OCI-LY1 (cell line): ENCODE measurements around the gene OR2AT4.

Experiments
- H2AFZ ChIP-seq: fragments of 200-600 bp; sonication (generic), shearing (Covaris generic); 2 replicates; pipeline ENCODE4 v1.6.0; 2014; ENCODE audit warnings: antibody characterized with exemption, mild to moderate bottlenecking, low read length
- H3F3A ChIP-seq: fragments of 200-600 bp; sonication (generic), shearing (Covaris generic); 2 replicates; pipeline ENCODE4 v1.6.0; 2014; ENCODE audit warnings: mild to moderate bottlenecking, antibody characterized with exemption, low read length, moderate library complexity; ENCODE audit not compliant: insufficient read depth
- H3K27ac ChIP-seq: fragments of 200-600 bp; sonication (generic); 2 replicates; pipeline ENCODE4 v1.5.1; 2014; ENCODE audit warnings: low read length, mixed run types, mild to moderate bottlenecking, low read depth; ENCODE audit not compliant: poor library complexity, severe bottlenecking
- H3K27me3 ChIP-seq: fragments of 200-600 bp; sonication (generic); 2 replicates; pipeline ENCODE4 v1.6.0; 2014; ENCODE audit warnings: antibody characterized with exemption, mild to moderate bottlenecking, low read length, moderate library complexity; ENCODE audit not compliant: insufficient read depth
- H3K36me3 ChIP-seq: fragments of 200-600 bp; sonication (generic); 2 replicates; pipeline ENCODE4 v1.6.1; 2014; ENCODE audit warnings: mild to moderate bottlenecking, antibody characterized with exemption, low read length, moderate library complexity, mixed read lengths; ENCODE audit not compliant: insufficient read depth
- H3K4me1 ChIP-seq: fragments of 200-600 bp; sonication (generic); 2 replicates; pipeline ENCODE4 v1.5.1; 2014; ENCODE audit warnings: mild to moderate bottlenecking, low read length, moderate library complexity; ENCODE audit not compliant: insufficient read depth, severe bottlenecking
- H3K4me2 ChIP-seq: fragments of 200-600 bp; sonication (generic), shearing (Covaris generic); 2 replicates; pipeline ENCODE4 v1.6.1; 2014; ENCODE audit warnings: low read length
- H3K4me3 ChIP-seq: fragments of 200-600 bp; sonication (generic); 2 replicates; pipeline ENCODE4 v1.5.1; 2014; ENCODE audit warnings: low read length, low read depth, mild to moderate bottlenecking, mixed read lengths; ENCODE audit not compliant: poor library complexity, severe bottlenecking
- H3K79me2 ChIP-seq: fragments of 200-600 bp; shearing (Covaris generic); 2 replicates; pipeline ENCODE4 v1.6.1; 2016; ENCODE audit warnings: mixed run types, low read length, mixed read lengths; ENCODE audit not compliant: insufficient read depth
- H3K9ac ChIP-seq: fragments of 200-600 bp; sonication (generic), shearing (Covaris generic); 2 replicates; pipeline ENCODE4 v1.6.1; 2014; ENCODE audit warnings: mild to moderate bottlenecking, low read length, mixed read lengths
- H3K9me2 ChIP-seq: fragments of 200-600 bp; sonication (generic), shearing (Covaris generic); 2 replicates; pipeline ENCODE4 v1.6.1; 2014; ENCODE audit warnings: low read depth, mild to moderate bottlenecking, low read length, mixed read lengths
- H3K9me3 ChIP-seq: fragments of 200-600 bp; shearing (Covaris generic); 2 replicates; pipeline ENCODE4 v1.6.1; 2014; ENCODE audit warnings: low read length, mixed read lengths
- H4K20me1 ChIP-seq: fragments of 200-600 bp; sonication (generic), shearing (Covaris generic); 2 replicates; pipeline ENCODE4 v1.6.0; 2016; ENCODE audit warnings: mild to moderate bottlenecking, low read length; ENCODE audit not compliant: insufficient read depth
- EZH2 ChIP-seq: fragments of 200-600 bp; sonication (generic), shearing (Covaris generic); IDR thresholded peaks from 2 replicates; pipeline ENCODE4 v1.8.0; 2017; ENCODE audit warnings: borderline replicate concordance, mixed run types, mild to moderate bottlenecking, antibody characterized with exemption, low read length, moderate library complexity, mixed read lengths
- TF ChIP-seq, protein P1 (sequence below): fragments of 200-600 bp; sonication (generic), shearing (Covaris generic); IDR thresholded peaks from 2 replicates; pipeline ENCODE4 v1.5.1; 2017; ENCODE audit warnings: mild to moderate bottlenecking, antibody characterized with exemption, low read length, moderate library complexity, mixed read lengths

Gene OR2AT4

DNA sequence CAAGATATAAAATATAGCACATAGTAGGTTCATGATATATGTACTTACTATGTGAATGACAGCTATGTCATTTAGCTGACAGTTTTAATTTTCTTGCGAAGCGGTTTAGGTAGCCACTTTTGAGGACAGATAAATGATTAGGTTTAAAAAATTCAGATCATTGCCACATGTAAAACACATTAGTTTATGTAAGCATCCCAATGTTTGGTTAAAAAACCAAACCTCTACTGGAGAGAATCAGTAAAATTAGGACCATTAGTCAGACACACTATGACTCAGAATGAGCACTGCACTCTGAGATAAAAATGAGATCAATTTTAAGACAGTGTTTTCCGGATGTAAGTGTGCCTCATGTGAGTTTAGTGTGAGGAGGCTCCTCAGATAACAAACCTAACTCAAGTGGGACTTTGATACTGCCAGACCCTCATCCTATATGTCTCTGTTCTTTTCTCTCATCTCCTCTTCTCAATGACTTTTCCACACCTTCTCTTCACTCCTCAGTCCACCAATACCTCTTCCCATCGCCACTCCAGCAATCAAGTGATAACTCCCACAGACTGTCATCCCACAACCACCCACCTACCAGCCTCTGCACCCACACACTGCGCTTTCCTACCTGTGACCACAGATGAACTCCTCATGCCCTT is 6.8 kb upstream of the OR2AT4 start:
- Histone ChIP-seq H2AFZ (no peak overlapping the region), H4K20me1 (no peaks in the 10 kb centered on the region), H3K4me3 (no peak overlapping the region), H3F3A (0 out of 2 replicates have a peak, but pooled peaks cover 3% of the 10 kb centered on the region), H3K4me2 (no peak overlapping the region), H3K36me3 (no peaks in the 10 kb centered on the region), H3K79me2 (no peaks in the 10 kb centered on the region), H3K9ac (no peak overlapping the region), H3K9me2 (no peaks in the 10 kb centered on the region), H3K9me3 (no peaks in the 10 kb centered on the region), H3K27ac (no peak overlapping the region), H3K27me3 (no peaks in the 10 kb centered on the region), H3K4me1 (no peaks in the 10 kb centered on the region)
- TF ChIP-seq, protein P1, sequence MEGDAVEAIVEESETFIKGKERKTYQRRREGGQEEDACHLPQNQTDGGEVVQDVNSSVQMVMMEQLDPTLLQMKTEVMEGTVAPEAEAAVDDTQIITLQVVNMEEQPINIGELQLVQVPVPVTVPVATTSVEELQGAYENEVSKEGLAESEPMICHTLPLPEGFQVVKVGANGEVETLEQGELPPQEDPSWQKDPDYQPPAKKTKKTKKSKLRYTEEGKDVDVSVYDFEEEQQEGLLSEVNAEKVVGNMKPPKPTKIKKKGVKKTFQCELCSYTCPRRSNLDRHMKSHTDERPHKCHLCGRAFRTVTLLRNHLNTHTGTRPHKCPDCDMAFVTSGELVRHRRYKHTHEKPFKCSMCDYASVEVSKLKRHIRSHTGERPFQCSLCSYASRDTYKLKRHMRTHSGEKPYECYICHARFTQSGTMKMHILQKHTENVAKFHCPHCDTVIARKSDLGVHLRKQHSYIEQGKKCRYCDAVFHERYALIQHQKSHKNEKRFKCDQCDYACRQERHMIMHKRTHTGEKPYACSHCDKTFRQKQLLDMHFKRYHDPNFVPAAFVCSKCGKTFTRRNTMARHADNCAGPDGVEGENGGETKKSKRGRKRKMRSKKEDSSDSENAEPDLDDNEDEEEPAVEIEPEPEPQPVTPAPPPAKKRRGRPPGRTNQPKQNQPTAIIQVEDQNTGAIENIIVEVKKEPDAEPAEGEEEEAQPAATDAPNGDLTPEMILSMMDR = no peak
- no peak for TF ChIP-seq EZH2

DNA sequence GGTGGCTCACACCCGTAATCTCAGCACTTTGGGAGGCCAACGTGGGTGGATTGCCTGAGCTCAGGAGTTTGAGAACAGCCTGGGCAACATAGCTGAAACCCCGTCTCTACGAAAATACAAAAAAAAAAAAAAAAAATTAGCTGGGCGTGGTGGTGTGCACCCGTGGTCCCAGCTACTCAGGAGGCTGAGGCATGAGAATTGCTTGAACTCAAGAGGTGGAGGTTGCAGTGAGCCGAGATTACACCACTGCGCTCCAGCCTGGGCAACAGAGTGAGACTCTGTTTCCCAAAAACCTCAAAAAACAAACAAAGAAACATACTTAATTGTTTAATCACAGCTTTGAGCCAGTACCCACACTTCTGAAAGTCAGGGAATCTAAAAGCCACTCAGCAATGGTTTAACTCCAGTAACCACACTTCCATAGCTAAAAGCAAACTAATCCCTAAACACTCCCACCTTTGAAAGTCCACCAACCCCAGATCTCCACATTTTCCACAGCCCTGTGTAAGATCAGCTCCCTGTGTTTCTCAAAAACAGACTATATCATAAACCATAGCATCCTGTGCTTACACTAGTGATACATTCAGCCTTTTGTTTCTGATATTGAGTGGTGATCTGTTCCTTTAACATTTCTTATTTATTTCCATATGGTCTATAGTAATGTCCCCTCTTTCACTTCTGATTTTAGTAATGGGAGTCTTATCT is 4.9 kb upstream of the OR2AT4 start:
- Histone ChIP-seq H3K9ac (no peak overlapping the region), H3K9me2 (no peaks in the 10 kb centered on the region), H3K36me3 (no peaks in the 10 kb centered on the region), H3K4me2 (no peak overlapping the region), H3K4me1 (no peaks in the 10 kb centered on the region), H2AFZ (no peak overlapping the region), H3F3A (0 out of 2 replicates have a peak, but pooled peaks cover 3% of the 10 kb centered on the region), H3K9me3 (no peaks in the 10 kb centered on the region), H4K20me1 (no peaks in the 10 kb centered on the region), H3K79me2 (no peaks in the 10 kb centered on the region), H3K4me3 (no peak overlapping the region), H3K27ac (no peak overlapping the region), H3K27me3 (no peaks in the 10 kb centered on the region)
- TF ChIP-seq EZH2 = no peak

DNA sequence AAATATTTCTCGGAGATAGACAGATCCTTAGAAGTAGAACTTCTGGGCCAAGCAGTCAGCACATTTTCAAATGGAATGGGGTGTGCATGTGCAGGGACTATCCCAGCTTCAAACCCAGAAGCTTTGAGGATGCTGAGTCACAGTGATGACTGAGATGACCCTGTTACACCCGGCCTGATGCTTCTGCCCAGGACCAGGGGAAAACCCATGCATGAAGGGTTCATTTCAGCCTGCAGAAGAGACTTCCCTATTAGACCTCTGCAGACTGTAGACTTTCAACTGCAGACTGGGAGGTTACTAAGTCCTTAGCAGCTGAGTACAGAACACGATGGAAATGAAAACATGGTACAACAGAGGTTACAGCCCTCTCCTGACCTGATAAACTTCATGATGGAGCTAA is 3.6 kb upstream of the OR2AT4 start:
- H3K9ac ChIP-seq = no peak overlapping the region
- H3K36me3 ChIP-seq = no peaks in the 10 kb centered on the region
- no peaks in the 10 kb centered on the region for H3K9me2 ChIP-seq
- no peaks in the 10 kb centered on the region for H3K79me2 ChIP-seq
- no peak overlapping the region for H2AFZ ChIP-seq
- H3K9me3 ChIP-seq = no peaks in the 10 kb centered on the region
- no peak overlapping the region for H3K4me3 ChIP-seq
- 0 out of 2 replicates have a peak, but pooled peaks cover 3% of the 10 kb centered on the region for H3F3A ChIP-seq
- H4K20me1 ChIP-seq = no peaks in the 10 kb centered on the region
- H3K27me3 ChIP-seq = no peaks in the 10 kb centered on the region
- TF ChIP-seq EZH2 = no peak
- TF ChIP-seq, protein P1 = no peak
- H3K27ac ChIP-seq = no peak overlapping the region
- H3K4me1 ChIP-seq = no peaks in the 10 kb centered on the region
- H3K4me2 ChIP-seq = no peak overlapping the region
